Measurements from ENCODE around the gene IFRD1.

The IFRD1 gene

DNA sequence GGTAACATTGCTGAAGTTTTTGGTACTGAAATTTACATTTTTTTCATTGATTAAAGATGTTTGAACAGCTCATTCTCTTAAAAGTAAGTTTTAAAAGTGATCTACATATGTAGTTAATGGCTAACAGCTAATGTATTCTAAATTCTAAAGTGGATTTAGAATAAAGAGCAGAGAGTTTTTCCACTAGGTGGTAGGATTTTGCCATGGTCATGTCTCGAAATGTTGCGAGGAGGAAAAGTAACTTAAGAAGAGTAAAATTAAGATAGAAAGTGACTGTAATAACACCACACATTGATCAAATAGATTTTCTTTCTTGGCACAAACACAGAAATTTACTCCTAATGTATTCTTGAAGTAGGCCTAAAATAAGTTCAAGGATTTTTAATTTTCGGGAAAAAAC, 50.4 kb downstream of the IFRD1 start:
- no peak for DNase-seq (ENCODE audit: extremely low read depth, low read depth)
- TF ChIP-seq CTCF (IDR thresholded peaks at IDR 0.05; ENCODE audit: low read depth, low read length) = no peak; the same call in 1 of the 2 replicates

- DNase-seq (ENCODE audit: extremely low read depth, low read depth) = no peak
- no peak for TF ChIP-seq CTCF (IDR thresholded peaks at IDR 0.05; ENCODE audit: low read depth, low read length)
Measured at GRCh38 chr7:112501801-112502503, 51.7 kb downstream of the IFRD1 start.

GRCh38 chr7:112502700-112503099, 52.4 kb downstream of the IFRD1 start:
- no peak for TF ChIP-seq CTCF (IDR thresholded peaks at IDR 0.05; ENCODE audit: low read depth, low read length)

GRCh38 chr7:112503361-112503972, 53.2 kb downstream of the IFRD1 start:
- TF ChIP-seq CTCF (IDR thresholded peaks at IDR 0.05; ENCODE audit: low read depth, low read length) = no peak
- no peak for DNase-seq (ENCODE audit: extremely low read depth, low read depth)

More at GRCh38 chr7:112502700-112503099, 52.4 kb downstream of the IFRD1 start:
- DNase-seq (ENCODE audit: extremely low read depth, low read depth) = no peak

- DNase-seq (ENCODE audit: extremely low read depth, low read depth) = no peak
- TF ChIP-seq CTCF (IDR thresholded peaks at IDR 0.05; ENCODE audit: low read depth, low read length) = no peak
Measured at GRCh38 chr7:112504093-112504695, 53.9 kb downstream of the IFRD1 start.

DNA sequence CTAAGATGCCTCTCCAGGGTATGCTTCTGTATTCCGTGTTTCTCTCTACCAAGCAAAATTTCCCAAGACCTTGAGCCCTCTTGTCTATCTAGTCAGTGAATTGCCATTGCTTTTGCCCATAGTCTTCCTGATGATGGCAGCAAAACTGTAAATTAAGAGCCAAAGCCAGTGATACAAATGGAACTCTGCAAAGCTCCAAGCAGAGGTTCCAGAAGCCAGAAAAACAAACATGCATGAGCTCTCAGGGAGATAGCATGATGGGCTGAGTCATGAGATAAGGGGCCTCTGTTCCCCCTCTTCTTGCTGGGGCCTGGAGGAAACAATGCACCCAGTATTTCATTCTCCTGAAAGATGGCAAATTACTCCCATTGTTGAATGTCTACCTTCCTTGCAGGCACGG, 55.2 kb downstream of the IFRD1 start:
- no peak for DNase-seq (ENCODE audit: extremely low read depth, low read depth)
- TF ChIP-seq CTCF (IDR thresholded peaks at IDR 0.05; ENCODE audit: low read depth, low read length) = no peak

GRCh38 chr7:112508404-112508803, 58.1 kb downstream of the IFRD1 start:
- TF ChIP-seq CTCF (IDR thresholded peaks at IDR 0.05; ENCODE audit: low read depth, low read length) = no peak
- DNase-seq (ENCODE audit: extremely low read depth, low read depth) = no peak
